Lower leg skin (tissue), 3 donors: ENCODE results near the gene ITGB5.

Experiments
- POLR2A ChIP-seq, 2 donors: fragments of 450-650 bp; IDR thresholded peaks; one replicate each; pipeline ENCODE4 v1.6.1; 2016 to 2017; ENCODE audit warnings: antibody characterized with exemption in 2 of 2, mild to moderate bottlenecking in 1 of 2, moderate library complexity in 1 of 2
- TF ChIP-seq, protein P1 (sequence below), 3 donors: fragments of 450-650 bp; IDR thresholded peaks; one replicate each; pipeline ENCODE4 v1.5.1; 2016; ENCODE audit warnings: antibody characterized with exemption in 3 of 3, mild to moderate bottlenecking in 3 of 3, moderate library complexity in 2 of 3

DNA sequence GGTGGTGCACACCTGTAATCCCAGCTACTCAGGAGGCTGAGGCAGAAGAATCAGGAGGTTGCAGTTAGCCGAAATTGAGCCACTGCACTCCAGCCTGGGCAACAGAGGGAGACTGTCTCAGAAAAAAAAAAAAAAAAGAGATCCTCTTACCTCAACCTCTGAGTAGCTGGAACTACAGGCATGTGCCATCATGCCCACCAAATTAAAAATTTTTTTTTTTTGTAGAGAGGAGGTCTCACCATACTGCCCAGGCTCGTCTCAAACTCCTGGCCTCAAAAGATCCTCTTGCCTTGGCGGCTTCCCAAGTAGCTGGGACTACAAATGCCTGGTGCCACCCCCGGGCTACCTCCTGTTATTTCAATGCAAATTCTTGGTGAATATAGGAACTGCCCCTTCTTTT is 155.4 kb downstream of the ITGB5 start:
- TF ChIP-seq, protein P1, sequence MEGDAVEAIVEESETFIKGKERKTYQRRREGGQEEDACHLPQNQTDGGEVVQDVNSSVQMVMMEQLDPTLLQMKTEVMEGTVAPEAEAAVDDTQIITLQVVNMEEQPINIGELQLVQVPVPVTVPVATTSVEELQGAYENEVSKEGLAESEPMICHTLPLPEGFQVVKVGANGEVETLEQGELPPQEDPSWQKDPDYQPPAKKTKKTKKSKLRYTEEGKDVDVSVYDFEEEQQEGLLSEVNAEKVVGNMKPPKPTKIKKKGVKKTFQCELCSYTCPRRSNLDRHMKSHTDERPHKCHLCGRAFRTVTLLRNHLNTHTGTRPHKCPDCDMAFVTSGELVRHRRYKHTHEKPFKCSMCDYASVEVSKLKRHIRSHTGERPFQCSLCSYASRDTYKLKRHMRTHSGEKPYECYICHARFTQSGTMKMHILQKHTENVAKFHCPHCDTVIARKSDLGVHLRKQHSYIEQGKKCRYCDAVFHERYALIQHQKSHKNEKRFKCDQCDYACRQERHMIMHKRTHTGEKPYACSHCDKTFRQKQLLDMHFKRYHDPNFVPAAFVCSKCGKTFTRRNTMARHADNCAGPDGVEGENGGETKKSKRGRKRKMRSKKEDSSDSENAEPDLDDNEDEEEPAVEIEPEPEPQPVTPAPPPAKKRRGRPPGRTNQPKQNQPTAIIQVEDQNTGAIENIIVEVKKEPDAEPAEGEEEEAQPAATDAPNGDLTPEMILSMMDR (IDR thresholded peaks at IDR 0.05): no peak
- TF ChIP-seq POLR2A (IDR thresholded peaks at IDR 0.05): no peak
